Esophagus muscularis mucosa (tissue), 4 donors: ENCODE results near the gene FMNL1. TPM values are rescaled to one million over a fixed set of nuclear protein-coding genes. Genes with fewer than 3 reads are reported as not detected.
A peak's percentile ranks its signal among the peaks of the same experiment; 100 is the strongest.

Source experiments
- DNase-seq: peaks from one replicate; pipeline ENCODE4 v3.0.0-alpha.2; 2017; ENCODE audit errors: extremely low spot score
- H3K27ac ChIP-seq, 4 donors: fragments of 200-600 bp; sonication (generic); replicated peaks in 1 of 4; 1 replicate in 3 of 4; 2 replicates in 1 of 4; pipeline ENCODE4 v1.5.1; 2016 to 2019; ENCODE audit warnings: mild to moderate bottlenecking in 1 of 4
- H3K27me3 ChIP-seq, 4 donors: fragments of 200-600 bp; sonication (generic); one replicate each; pipeline versions ENCODE4 v1.5.1 to v1.6.0; 2016 to 2019
- H3K36me3 ChIP-seq, 4 donors: fragments of 200-600 bp; sonication (generic); one replicate each; pipeline ENCODE4 v1.5.1; 2016 to 2019
- H3K4me1 ChIP-seq, 4 donors: fragments of 200-600 bp; sonication (generic); one replicate each; pipeline ENCODE4 v1.5.1; 2016 to 2019
- H3K4me3 ChIP-seq, 4 donors: fragments of 200-600 bp; sonication (generic); 1 replicate in 2 of 4; 2 replicates in 2 of 4; pipeline ENCODE4 v1.5.1; 2016 to 2019; ENCODE audit warnings: mild to moderate bottlenecking in 4 of 4, moderate library complexity in 1 of 4
- H3K9me3 ChIP-seq, 4 donors: fragments of 200-600 bp; sonication (generic); 1 replicate in 3 of 4; 2 replicates in 1 of 4; pipeline ENCODE4 v1.5.1; 2016 to 2019
- EP300 ChIP-seq: sonication (generic); formaldehyde crosslinking; IDR thresholded peaks from one replicate; pipeline ENCODE4 v1.6.1; 2017; ENCODE audit warnings: antibody characterized with exemption
- POLR2A ChIP-seq: fragments of 450-650 bp; IDR thresholded peaks from one replicate; pipeline ENCODE4 v1.6.1; 2017; ENCODE audit warnings: antibody characterized with exemption, moderate library complexity, mild to moderate bottlenecking, low read depth
- POLR2AphosphoS5 ChIP-seq, 2 donors: sonication (generic); formaldehyde crosslinking; IDR thresholded peaks; one replicate each; pipeline ENCODE4 v1.6.1; 2017; ENCODE audit warnings: antibody characterized with exemption in 2 of 2
- WGBS: methylation state at CpG from one replicate; pipeline ENCODE4 v1.1.5; 2018; 5-methylcytosine and 5-hydroxymethylcytosine counted together
- intact Hi-C: fragments of 100-400 bp; cut with DNase I; formaldehyde crosslinking; loops from one replicate; pipeline ENCODE4 v1.15.1; 2023
- total RNA-seq, 4 donors: library from RNA; depleted of rRNA; stranded (reverse); fragments of >200 nt; gene quantifications; one replicate each; pipeline versions ENCODE4 v1.1.0 to v1.2.1, GENCODE V29; 2016
- TF ChIP-seq, protein P1 (sequence below), 3 experiments: fragments of 200-600 bp in 2 of 3; fragments of 450-650 bp in 1 of 3; sonication (generic) in 2 of 3; IDR thresholded peaks; one replicate each; pipeline ENCODE4 v1.5.1; 2017 to 2019; ENCODE audit warnings: antibody characterized with exemption in 3 of 3, mild to moderate bottlenecking in 2 of 3, moderate library complexity in 1 of 3

FMNL1 gene
- total RNA-seq, 4 donors from 2014 or later: 11.0 to 26.7 (median 19.6) TPM

DNA sequence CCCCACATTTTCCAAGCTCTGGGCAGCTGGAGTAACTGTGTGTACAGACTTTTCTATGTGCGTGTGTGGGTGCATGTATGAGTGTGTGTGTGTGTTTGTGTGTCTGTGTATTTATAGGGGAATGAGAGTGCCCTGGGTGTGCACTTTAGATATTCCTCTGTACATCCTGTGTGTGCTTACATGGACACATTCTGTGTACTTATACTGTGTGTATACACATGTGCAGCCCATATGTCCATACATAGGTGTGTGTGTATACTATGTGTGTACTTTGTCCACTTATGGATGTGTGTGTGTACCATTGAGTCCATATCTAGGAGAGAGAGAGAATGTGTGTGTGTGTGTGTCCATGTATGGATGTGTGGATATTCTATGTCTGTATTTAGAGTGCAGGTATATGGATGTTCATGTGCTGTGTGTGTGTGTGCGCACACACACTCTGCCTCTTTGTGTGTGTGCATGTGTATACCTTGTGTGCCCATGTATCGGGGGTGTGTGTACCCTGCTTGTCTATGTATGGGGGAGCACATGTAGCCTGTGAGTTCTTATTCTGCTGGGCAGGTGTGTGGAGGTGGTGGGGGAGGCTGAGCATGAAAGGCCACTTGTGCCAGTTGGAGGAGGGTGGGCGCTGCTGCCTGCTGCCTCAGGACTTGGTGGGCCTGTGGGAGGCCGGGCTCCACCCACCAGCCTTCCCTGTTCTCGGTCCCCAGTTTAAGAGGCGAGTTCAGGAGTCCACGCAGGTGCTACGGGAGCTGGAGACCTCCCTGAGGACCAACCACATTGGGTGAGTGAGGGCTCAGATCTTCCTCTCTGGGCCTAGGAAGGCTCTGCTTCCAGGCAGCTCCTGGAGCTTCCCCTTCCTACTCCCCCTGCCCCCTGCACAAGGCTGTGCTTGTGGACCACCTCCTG is 11.1 kb downstream of the FMNL1 start:
- Histone ChIP-seq H3K9me3 (no peaks in the 10 kb centered on the region), H3K4me1 (peaks cover 33 to 44% (median 36%) of the 10 kb centered on the region in 4 donors), H3K27me3 (peaks cover 0 to 25% (median 0%) of the 10 kb centered on the region in 4 donors), H3K36me3 (peaks cover 3 to 16% (median 7%) of the 10 kb centered on the region in 4 donors), H3K4me3 (no peak overlapping the region), H3K27ac (no peak overlapping the region)
- 96% methylated on average over 9 of the region's 9 CpGs for WGBS
- DNase-seq: no peak
- intact Hi-C loops: no loop called here
- no peak for TF ChIP-seq POLR2AphosphoS5 (IDR thresholded peaks at IDR 0.05)
- TF ChIP-seq EP300: no peak
- TF ChIP-seq POLR2A: no peak
- TF ChIP-seq, protein P1, sequence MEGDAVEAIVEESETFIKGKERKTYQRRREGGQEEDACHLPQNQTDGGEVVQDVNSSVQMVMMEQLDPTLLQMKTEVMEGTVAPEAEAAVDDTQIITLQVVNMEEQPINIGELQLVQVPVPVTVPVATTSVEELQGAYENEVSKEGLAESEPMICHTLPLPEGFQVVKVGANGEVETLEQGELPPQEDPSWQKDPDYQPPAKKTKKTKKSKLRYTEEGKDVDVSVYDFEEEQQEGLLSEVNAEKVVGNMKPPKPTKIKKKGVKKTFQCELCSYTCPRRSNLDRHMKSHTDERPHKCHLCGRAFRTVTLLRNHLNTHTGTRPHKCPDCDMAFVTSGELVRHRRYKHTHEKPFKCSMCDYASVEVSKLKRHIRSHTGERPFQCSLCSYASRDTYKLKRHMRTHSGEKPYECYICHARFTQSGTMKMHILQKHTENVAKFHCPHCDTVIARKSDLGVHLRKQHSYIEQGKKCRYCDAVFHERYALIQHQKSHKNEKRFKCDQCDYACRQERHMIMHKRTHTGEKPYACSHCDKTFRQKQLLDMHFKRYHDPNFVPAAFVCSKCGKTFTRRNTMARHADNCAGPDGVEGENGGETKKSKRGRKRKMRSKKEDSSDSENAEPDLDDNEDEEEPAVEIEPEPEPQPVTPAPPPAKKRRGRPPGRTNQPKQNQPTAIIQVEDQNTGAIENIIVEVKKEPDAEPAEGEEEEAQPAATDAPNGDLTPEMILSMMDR (IDR thresholded peaks at IDR 0.05): no peak

DNA sequence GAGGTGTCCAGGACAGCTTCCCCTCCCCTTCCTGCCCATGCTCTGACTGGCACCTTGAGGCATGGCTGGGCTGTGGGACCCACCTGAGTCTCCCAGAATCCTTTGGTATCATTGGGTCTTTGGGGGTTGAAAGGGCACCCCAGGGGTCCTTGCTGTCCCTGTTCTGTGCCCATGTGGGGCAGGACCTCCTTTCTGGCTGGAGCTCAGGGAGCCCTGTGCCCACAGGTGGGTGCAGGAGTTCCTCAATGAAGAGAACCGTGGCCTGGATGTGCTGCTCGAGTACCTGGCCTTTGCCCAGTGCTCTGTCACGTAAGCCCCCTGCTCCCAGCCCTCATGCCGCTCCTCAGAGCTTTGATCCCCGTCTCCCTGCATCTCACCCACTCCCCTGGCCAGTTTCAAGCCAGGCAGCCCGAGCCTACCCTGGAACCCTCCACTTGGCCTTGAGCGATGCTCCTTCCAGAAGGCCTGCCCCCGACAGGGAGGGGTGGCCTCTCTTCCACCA is 11.8 kb downstream of the FMNL1 start:
- no peak for TF ChIP-seq POLR2AphosphoS5 (IDR thresholded peaks at IDR 0.05)
- TF ChIP-seq, protein P1 (IDR thresholded peaks at IDR 0.05): no peak
- Histone ChIP-seq H3K4me1 (peaks cover 26 to 37% (median 29%) of the 10 kb centered on the region in 4 donors), H3K9me3 (no peaks in the 10 kb centered on the region), H3K36me3 (peaks cover 3 to 20% (median 7%) of the 10 kb centered on the region in 4 donors), H3K4me3 (no peak overlapping the region), H3K27me3 (peaks cover 0 to 30% (median 0%) of the 10 kb centered on the region in 4 donors), H3K27ac (no peak overlapping the region)
- no peak for DNase-seq
- WGBS: 87% methylated on average over 6 of the region's 8 CpGs
- intact Hi-C loops: no loop called here

DNA sequence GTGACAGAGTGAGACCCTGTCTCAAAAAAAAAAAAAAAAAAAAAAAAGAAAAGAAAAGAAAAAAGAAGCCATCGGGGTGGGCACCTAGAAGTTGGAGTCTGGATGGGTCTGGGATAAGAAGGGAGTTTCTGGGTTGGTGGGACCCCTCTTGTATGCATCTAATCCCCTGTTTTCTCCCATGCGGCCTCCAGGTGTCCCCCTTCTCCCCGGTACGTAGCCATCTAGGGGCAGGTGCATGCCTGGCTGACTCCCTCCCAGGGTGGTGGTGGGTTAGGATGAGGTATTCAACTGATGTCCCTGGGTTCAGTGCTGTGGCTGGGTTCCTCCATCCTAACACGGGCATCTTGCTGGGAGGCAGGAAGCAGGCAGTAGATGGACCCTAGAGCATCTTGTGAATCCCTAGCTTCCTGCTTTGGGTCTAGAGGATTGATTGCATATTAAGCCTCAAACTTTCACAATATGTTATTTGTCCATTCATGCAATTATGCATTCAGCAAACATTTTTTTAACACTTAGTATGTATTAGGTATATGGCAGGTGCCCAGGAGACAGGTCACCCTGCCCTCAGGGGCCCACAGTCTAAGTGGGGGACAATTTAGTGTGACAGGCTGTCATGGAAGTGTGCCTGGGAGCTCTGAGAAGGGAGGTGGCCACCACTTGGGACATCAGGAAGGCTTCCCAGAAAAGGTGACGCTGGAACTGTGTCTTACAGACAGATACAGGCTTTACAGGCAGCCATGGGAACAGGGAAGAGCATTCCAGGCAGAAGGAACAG is 13.1 kb downstream of the FMNL1 start:
- intact Hi-C loops: no loop called here
- 34% methylated on average over 6 of the region's 6 CpGs for WGBS
- Histone ChIP-seq H3K27me3 (peaks cover 0 to 44% (median under 1%) of the 10 kb centered on the region in 4 donors), H3K27ac (no peak overlapping the region), H3K4me3 (no peak overlapping the region), H3K36me3 (peaks cover 3 to 27% (median 10%) of the 10 kb centered on the region in 4 donors), H3K4me1 (peaks cover 14 to 24% (median 18%) of the 10 kb centered on the region in 4 donors), H3K9me3 (no peaks in the 10 kb centered on the region)
- DNase-seq: no peak
- TF ChIP-seq POLR2AphosphoS5 (IDR thresholded peaks at IDR 0.05) (no peak), EP300 (no peak), POLR2A (no peak)
- TF ChIP-seq, protein P1 (IDR thresholded peaks at IDR 0.05): no peak

DNA sequence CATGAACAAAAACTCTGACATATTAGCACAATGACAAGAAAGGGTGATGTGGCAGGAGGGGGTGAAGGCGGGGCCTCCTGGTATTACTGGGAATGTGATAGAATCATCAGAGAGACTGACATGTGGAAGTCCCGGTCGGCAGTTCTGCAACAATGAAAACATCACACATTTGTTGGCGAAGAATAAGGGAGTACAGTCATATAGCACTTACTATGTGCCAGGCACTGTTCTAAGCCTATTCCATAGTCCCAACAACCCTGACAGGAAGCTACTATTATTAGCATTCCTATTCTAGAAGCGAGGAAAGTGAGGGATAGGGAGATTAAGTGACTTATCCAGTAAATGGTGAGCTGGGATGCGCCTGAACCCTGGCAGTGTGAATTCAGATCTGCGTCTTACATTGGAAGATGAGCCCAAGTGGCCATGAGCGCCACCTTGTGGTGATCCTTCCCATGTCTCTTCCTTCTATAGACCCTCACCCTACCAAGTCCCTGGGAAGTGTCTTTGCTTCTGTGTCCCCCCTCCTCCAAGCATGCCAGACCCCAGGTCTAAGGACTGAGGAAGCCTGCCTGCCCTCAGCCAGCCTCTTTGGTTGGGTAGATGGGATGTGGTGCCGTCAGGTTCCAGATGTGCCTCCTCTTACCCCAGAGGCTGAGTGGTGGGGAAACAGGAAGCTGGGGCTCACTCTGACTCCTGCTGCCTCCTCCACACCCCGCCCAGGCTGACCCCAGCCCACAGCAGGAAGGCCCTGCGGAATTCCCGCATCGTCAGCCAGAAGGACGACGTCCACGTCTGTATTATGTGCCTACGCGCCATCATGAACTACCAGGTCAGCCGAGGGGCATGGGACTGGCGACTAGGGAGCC is 14.0 kb downstream of the FMNL1 start:
- TF ChIP-seq, protein P1 (IDR thresholded peaks at IDR 0.05): peak; percentile 72 to 84 (median 73)
- TF ChIP-seq EP300 (no peak), POLR2A (no peak), POLR2AphosphoS5 (IDR thresholded peaks at IDR 0.05) (no peak)
- intact Hi-C loops: no loop called here
- H3K4me3 ChIP-seq: no peak overlapping the region
- no peaks in the 10 kb centered on the region for H3K9me3 ChIP-seq
- H3K4me1 ChIP-seq: peaks cover 7 to 16% (median 10%) of the 10 kb centered on the region in 4 donors
- DNase-seq: peak; percentile 95
- H3K36me3 ChIP-seq: peaks cover 3 to 34% (median 11%) of the 10 kb centered on the region in 4 donors
- no peak overlapping the region for H3K27ac ChIP-seq
- peaks cover 0 to 52% (median 5%) of the 10 kb centered on the region in 4 donors for H3K27me3 ChIP-seq
- WGBS: 56% methylated on average over 15 of the region's 20 CpGs
